ENCODE results near the gene UBXN10.

DNA sequence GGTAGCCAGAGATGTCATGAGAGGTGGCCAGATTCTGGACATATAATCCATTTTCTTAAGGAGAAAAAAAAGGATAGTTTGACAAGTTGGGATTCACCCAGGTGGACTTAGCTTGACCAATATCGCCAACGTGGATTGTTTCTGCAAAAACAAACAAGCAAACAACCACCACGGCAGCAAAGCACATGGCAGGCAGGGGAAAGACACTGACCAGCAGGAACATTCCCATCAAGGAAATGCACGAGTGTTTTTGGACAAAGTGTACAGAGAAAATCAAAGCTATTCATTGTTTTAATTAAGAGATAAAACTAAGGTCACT is 9.5 kb downstream of the UBXN10 start:
- TF ChIP-seq, protein P1, sequence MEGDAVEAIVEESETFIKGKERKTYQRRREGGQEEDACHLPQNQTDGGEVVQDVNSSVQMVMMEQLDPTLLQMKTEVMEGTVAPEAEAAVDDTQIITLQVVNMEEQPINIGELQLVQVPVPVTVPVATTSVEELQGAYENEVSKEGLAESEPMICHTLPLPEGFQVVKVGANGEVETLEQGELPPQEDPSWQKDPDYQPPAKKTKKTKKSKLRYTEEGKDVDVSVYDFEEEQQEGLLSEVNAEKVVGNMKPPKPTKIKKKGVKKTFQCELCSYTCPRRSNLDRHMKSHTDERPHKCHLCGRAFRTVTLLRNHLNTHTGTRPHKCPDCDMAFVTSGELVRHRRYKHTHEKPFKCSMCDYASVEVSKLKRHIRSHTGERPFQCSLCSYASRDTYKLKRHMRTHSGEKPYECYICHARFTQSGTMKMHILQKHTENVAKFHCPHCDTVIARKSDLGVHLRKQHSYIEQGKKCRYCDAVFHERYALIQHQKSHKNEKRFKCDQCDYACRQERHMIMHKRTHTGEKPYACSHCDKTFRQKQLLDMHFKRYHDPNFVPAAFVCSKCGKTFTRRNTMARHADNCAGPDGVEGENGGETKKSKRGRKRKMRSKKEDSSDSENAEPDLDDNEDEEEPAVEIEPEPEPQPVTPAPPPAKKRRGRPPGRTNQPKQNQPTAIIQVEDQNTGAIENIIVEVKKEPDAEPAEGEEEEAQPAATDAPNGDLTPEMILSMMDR (IDR thresholded peaks at IDR 0.05; ENCODE audit: extremely low read depth in 1 of 2, insufficient read depth in 1 of 2, low read depth in 1 of 2, low read length in 2 of 2): no peak
- TF ChIP-seq POLR2AphosphoS5 (IDR thresholded peaks at IDR 0.05; ENCODE audit: insufficient read depth, low read depth, low read length): no peak

Data from endothelial cell of umbilical vein (primary cell).